K562 (cell line): ENCODE results near the gene RIT1. TPM values are rescaled to one million over a fixed set of nuclear protein-coding genes. Genes with fewer than 3 reads are reported as not detected.

ENCODE experiments used
- ATAC-seq: fragments of 200-7000 bp; cut with Tn5 transposase; 3 replicates; pipeline ENCODE4 v1.9.1; 2020; ENCODE audit warnings: moderate library complexity
- BruUV-seq: library from RNA; stranded (reverse); fragments of 400-500 nt; replicated peaks from 2 replicates; lab custom pipeline; 2021; lab: Mats Ljungman, UMichigan
- CTCF ChIA-PET: fragments of 300-600 bp; formaldehyde crosslinking; extraction: SDS; loops from one replicate; lab custom pipeline; 2021; ENCODE audit warnings: low intra/inter-chr PET ratio; lab: Yijun Ruan, JAX
- POLR2A ChIA-PET: fragments of 300-600, 350-650 bp; sonication (Branson Sonifier 250); formaldehyde crosslinking; extraction: SDS; loops from one replicate; lab custom pipeline; 2021; ENCODE audit warnings: antibody characterized with exemption, inconsistent platforms; lab: Yijun Ruan, JAX
- DNase-seq, 4 experiments: peaks; one replicate each; pipeline versions ENCODE4 v3.0.0 to v3.0.0-alpha.2; 2011 to 2018; ENCODE audit warnings: low spot score in 3 of 4, mixed read lengths in 3 of 4; ENCODE audit errors: extremely low read depth in 1 of 4
- FAIRE-seq: peaks from 2 replicates; lab custom pipeline; 2011; peaks lifted over from hg19 to GRCh38; lab: Jason Lieb, UNC
- H2AFZ ChIP-seq: 2 replicates; pipeline ENCODE4 v1.6.0; 2011; ENCODE audit warnings: low read depth, low read length, control low read depth, inconsistent platforms
- H3K27ac ChIP-seq: fragments of 200-600 bp; 3 replicates; pipeline ENCODE4 v1.8.0; 2011; ENCODE audit warnings: low read depth, mild to moderate bottlenecking, control low read depth, inconsistent platforms, low read length, moderate library complexity, mixed read lengths; ENCODE audit errors: extremely low read depth
- H3K27me3 ChIP-seq, 2 experiments: fragments of 300-600 bp in 1 of 2; 2 replicates in 1 of 2; 3 replicates in 1 of 2; pipeline versions ENCODE4 v1.6.0 to v1.8.0; 2011; ENCODE audit warnings: inconsistent platforms in 2 of 2, low read length in 2 of 2, mild to moderate bottlenecking in 1 of 2, mixed read lengths in 1 of 2, moderate library complexity in 1 of 2; ENCODE audit not compliant: control insufficient read depth in 2 of 2, insufficient read depth in 2 of 2
- H3K36me3 ChIP-seq: fragments of 300-600 bp; 3 replicates; pipeline ENCODE4 v1.8.0; 2011; ENCODE audit warnings: mild to moderate bottlenecking, low read length, inconsistent platforms; ENCODE audit not compliant: control insufficient read depth, insufficient read depth
- H3K4me1 ChIP-seq, 2 experiments: fragments of 200-600 bp in 1 of 2; replicated peaks in 1 of 2; 2 replicates in 1 of 2; 3 replicates in 1 of 2; pipeline versions ENCODE4 v1.5.1 to v1.8.0; 2011; ENCODE audit warnings: inconsistent platforms in 2 of 2, low read length in 2 of 2, mild to moderate bottlenecking in 1 of 2, mixed read lengths in 1 of 2, moderate library complexity in 1 of 2; ENCODE audit not compliant: control insufficient read depth in 2 of 2, insufficient read depth in 2 of 2
- H3K4me2 ChIP-seq: 2 replicates; pipeline ENCODE4 v1.6.1; 2011; ENCODE audit warnings: low read length, control low read depth, inconsistent platforms, mixed read lengths; ENCODE audit not compliant: insufficient read depth
- H3K4me3 ChIP-seq: fragments of 200-600 bp; sonication (generic), shearing (Covaris generic); 2 replicates; pipeline ENCODE4 v1.5.1; 2016; ENCODE audit warnings: control low read depth, inconsistent platforms
- H3K79me2 ChIP-seq: fragments of 200-600 bp; 3 replicates; pipeline ENCODE4 v1.8.0; 2011; ENCODE audit warnings: low read length, inconsistent platforms; ENCODE audit not compliant: control insufficient read depth, insufficient read depth
- H3K9ac ChIP-seq, 2 experiments: 2 replicates each; pipeline versions ENCODE4 v1.6.0 to v1.6.1; 2011; ENCODE audit warnings: low read depth in 2 of 2, low read length in 2 of 2, control low read depth in 1 of 2, inconsistent platforms in 1 of 2, mild to moderate bottlenecking in 1 of 2, mixed read lengths in 1 of 2; ENCODE audit not compliant: insufficient read depth in 1 of 2
- H3K9me1 ChIP-seq: one replicate; pipeline ENCODE4 v1.6.0; 2011; ENCODE audit warnings: inconsistent platforms, mild to moderate bottlenecking, low read length, moderate library complexity; ENCODE audit not compliant: control insufficient read depth, insufficient read depth
- H3K9me3 ChIP-seq: replicated peaks from 2 replicates; pipeline ENCODE4 v1.5.1; 2011; ENCODE audit warnings: low read depth, low read length, inconsistent platforms; ENCODE audit not compliant: control insufficient read depth, insufficient read depth
- H4K20me1 ChIP-seq: replicated peaks from 2 replicates; pipeline ENCODE4 v1.6.1; 2011; ENCODE audit warnings: low read length, inconsistent platforms, mixed read lengths; ENCODE audit not compliant: control insufficient read depth, insufficient read depth
- ARID2 ChIP-seq: fragments of 450-650 bp; IDR thresholded peaks from 2 replicates; pipeline ENCODE4 v1.6.1; 2017; ENCODE audit warnings: antibody characterized with exemption, mild to moderate bottlenecking
- BCL6 ChIP-seq: fragments of 250-450 bp; sonication (Bioruptor Pico); IDR thresholded peaks from 2 replicates; pipeline ENCODE4 v1.4.0; 2020
- CBFA2T2 ChIP-seq: fragments of 450-650 bp; conservative IDR thresholded peaks from 2 replicates; pipeline ENCODE4 v1.6.1; 2017; ENCODE audit warnings: mild to moderate bottlenecking
- EWSR1 ChIP-seq: fragments of 450-650 bp; IDR thresholded peaks from 2 replicates; pipeline ENCODE4 v1.6.1; 2018; ENCODE audit warnings: borderline replicate concordance, mild to moderate bottlenecking, low read depth, moderate library complexity; ENCODE audit not compliant: partially characterized antibody
- IRF2 ChIP-seq: sonication (generic); formaldehyde crosslinking; IDR thresholded peaks from 2 replicates; pipeline ENCODE4 v1.8.1; 2022; ENCODE audit warnings: mild to moderate bottlenecking, missing genetic modification reagents
- PYGO2 ChIP-seq: fragments of 450-650 bp; IDR thresholded peaks from 2 replicates; pipeline ENCODE4 v1.6.1; 2016; ENCODE audit warnings: mild to moderate bottlenecking, missing genetic modification characterization, moderate library complexity, missing compliant biosample characterization
- ZBTB34 ChIP-seq: fragments of 250-450 bp; sonication (Bioruptor Pico); IDR thresholded peaks from 2 replicates; pipeline ENCODE4 v1.8.0; 2021; ENCODE audit warnings: mild to moderate bottlenecking, moderate library complexity
- ZFP91 ChIP-seq: sonication (generic); formaldehyde crosslinking; IDR thresholded peaks from 2 replicates; pipeline ENCODE4 v1.8.0; 2022; ENCODE audit warnings: mild to moderate bottlenecking, missing genetic modification reagents
- ZNF407 ChIP-seq: fragments of 450-650 bp; IDR thresholded peaks from 2 replicates; pipeline ENCODE4 v1.6.1; 2016; ENCODE audit warnings: low read depth
- WGBS: fragments of 100-300 bp; shearing (Covaris generic); methylation state at CpG from one replicate; pipeline ENCODE4 v1.1.6; 2016; ENCODE audit warnings: low coverage, mixed read lengths; ENCODE audit not compliant: insufficient coverage; ENCODE audit errors: missing lambda C conversion rate; 5-methylcytosine and 5-hydroxymethylcytosine counted together
- in situ Hi-C: fragments of 300-500 bp; cut with MboI; formaldehyde crosslinking; loops from 4 replicates; pipeline ENCODE4 v1.15.0; 2018; ENCODE audit warnings: inconsistent platforms, mixed read lengths
- intact Hi-C: fragments of 100-400 bp; cut with micrococcal nuclease; formaldehyde crosslinking; loops from 2 replicates; pipeline ENCODE4 v1.14.2; 2022
- polyA plus RNA-seq, 8 experiments: library from polyadenylated mRNA; depleted of rRNA in 4 of 8; stranded (reverse) in 5 of 8; unstranded in 3 of 8; fragments of >200 nt; fragmentation: Nextera tagmentation in 2 of 8; fragmentation: Illumina TruSeq in 1 of 8; extraction: Ambion mirVana in 2 of 8; extraction: Trizol in 1 of 8; gene quantifications; 2 replicates each; pipeline versions ENCODE4 v1.2.1 to v1.2.3, GENCODE V29; 2011 to 2014; ENCODE audit warnings: inconsistent platforms in 1 of 8, missing spikeins in 1 of 8
- total RNA-seq, 7 experiments: library from RNA; depleted of rRNA in 6 of 7; stranded (reverse); fragments of >200 nt in 6 of 7; fragmentation: Illumina TruSeq in 2 of 7; extraction: Trizol in 2 of 7; gene quantifications; 2 replicates each; pipeline versions ENCODE4 v1.2.1 to v1.2.3, GENCODE V29; 2011 to 2021; ENCODE audit warnings: low replicate concordance in 1 of 7

RIT1 gene
- total and polyA plus RNA-seq, 9 of the 15 experiments (the other 6 are each of a cell fraction or from before 2014, with no cell fraction given) = 13.5 to 57.6 (median 22.9) TPM

GRCh38 chr1:155910621-155911121, 478 bp downstream of the RIT1 start:
- ChIA-PET POLR2A (interaction anchor here (0.7 to 5.7 kb wide), 6 partner anchors 8 to 197 kb away, joined by 3 to 36 read pairs (median 4); no protein-coding TSS in a partner anchor), CTCF (no interaction called here)
- Histone ChIP-seq H3K9me3 (no peaks in the 10 kb centered on the region), H2AFZ (peak overlapping the region; percentile 73), H3K36me3 (peaks cover 72% of the 10 kb centered on the region), H3K27ac (peak overlapping the region; percentile 73), H3K27me3 (no peaks in the 10 kb centered on the region), H3K4me2 (peak overlapping the region; percentile 85), H3K9me1 (no peaks in the 10 kb centered on the region), H3K79me2 (peaks cover 22% of the 10 kb centered on the region), H3K4me1 (peaks cover 3 to 7% of the 10 kb centered on the region in 2 experiments; a peak in 2 of 5 replicates), H4K20me1 (no peaks in the 10 kb centered on the region), H3K9ac (peak overlapping the region; percentile 75 to 85), H3K4me3 (peak overlapping the region; percentile 48)
- intact Hi-C loops (loop anchor here (2.0 to 5.0 kb wide), 2 partner anchors 54 to 78 kb away; partner anchors contain the start of gene GON4L), in situ Hi-C loops (no loop called here)
- BruUV-seq = TSS peak; percentile 42
- DNase-seq = peak; percentile 45 to 76 (median 54)
- WGBS = 1% methylated on average over 11 of the region's 11 CpGs
- ATAC-seq = peak; percentile 83
- FAIRE-seq = peak; percentile 74
- TF ChIP-seq ZNF407 (no peak), IRF2 (CRISPR knock-in tag) (no peak), EWSR1 (no peak), ZFP91 (CRISPR knock-in tag) (peak; percentile 56; the same call in 1 of the 2 replicates), CBFA2T2 (peak; percentile 49), BCL6 (no peak), ZBTB34 (CRISPR knock-in tag) (no peak), ARID2 (no peak), PYGO2 (tag) (no peak)
